Left renal pelvis (tissue), 4 donors: ENCODE results near the gene FRMD4B. TPM values are rescaled to one million over a fixed set of nuclear protein-coding genes. Genes with fewer than 3 reads are reported as not detected.
"Not testable (repeated sequence)": the region's sequence is repeated elsewhere in the genome, so short reads cannot be mapped to it uniquely, and the experiment has no call there.

Experiments
- DNase-seq, 4 donors: peaks; one replicate each; pipeline ENCODE4 v3.0.0-alpha.2; 2013; ENCODE audit warnings: low read depth in 4 of 4, low spot score in 3 of 4
- polyA plus RNA-seq, 4 donors: library from polyadenylated mRNA; unstranded; fragments of 120-200 nt; gene quantifications; one replicate each; pipeline ENCODE4 v1.2.1, GENCODE V29; 2013; ENCODE audit not compliant: insufficient read length in 4 of 4

FRMD4B gene
- polyA plus RNA-seq, 4 donors = 13.0 to 46.8 (median 43.3) TPM

DNA sequence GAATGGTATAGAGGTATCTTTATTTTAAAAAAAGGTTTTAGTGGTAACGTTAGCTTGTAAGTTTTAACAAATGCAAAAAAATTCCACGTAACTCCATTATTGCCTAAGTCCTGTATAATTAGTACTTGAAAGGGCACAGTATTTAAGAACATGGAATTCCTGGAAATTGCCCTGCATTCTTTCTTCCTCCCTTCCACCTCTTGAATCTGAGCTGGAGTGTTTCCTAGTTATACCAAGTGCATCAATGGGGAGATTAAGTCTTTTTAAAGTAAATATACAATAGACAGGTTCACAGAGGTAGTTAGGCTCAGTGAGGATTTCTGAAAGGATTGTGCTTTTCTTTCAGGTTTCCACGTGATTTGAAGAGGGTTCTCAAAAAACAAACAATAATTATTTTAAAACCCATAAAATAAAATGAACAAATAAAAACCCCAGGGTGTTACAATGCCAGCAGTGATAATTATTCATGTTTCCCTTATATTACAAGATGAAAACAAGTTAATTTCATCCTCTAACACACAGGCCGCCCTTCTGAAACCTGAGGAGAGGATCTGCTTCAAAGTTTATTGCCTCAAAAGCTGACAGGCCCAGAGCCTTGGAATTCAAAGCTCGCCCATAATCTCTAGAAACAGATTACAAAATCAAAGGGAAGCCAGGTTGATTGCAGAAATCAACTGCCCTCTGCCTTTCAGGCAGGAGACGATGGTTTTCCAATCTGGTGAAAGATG lies 134.6 kb downstream of the FRMD4B start:
- no peak for DNase-seq

DNA sequence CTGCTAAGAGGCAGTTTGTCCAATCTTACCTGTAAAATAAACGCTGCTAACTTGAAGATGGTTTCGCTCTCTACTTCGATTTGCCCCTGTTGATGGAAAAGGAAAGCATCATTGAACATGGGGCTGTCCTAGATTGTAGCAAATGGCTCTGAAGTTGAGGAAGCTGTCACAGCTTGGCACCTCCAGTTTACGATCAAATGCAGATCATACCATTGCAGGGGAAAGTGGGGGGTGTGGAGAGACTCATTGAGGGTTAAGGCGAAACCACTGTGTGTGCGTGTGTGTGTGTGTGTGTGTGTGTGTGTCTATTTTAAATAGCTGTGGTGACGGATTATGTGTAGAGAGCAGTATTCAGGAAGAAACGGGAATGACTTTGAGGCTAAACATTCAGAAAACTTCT lies 135.9 kb downstream of the FRMD4B start:
- peak in 2 of 4 donors; percentile 70 to 82 for DNase-seq

DNA sequence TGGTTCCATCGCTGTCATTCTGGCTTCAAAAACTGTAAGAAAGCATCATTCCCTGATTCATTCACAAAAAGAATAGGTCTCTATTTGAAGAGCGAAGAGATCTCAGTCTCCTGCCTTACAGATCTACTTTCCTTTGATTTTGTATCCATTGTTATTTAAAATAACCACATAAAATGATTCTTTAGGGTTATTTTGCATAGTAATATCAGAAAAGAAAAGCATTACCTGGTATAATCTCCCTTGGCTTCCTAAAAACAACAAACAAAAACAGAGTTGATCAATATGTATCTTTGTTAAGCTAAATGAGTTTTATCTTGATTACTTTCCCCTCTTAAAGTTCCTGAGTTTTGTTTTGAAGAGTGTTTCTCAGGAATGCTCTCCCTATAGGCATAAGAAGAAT lies 136.9 kb downstream of the FRMD4B start:
- no peak for DNase-seq

DNA sequence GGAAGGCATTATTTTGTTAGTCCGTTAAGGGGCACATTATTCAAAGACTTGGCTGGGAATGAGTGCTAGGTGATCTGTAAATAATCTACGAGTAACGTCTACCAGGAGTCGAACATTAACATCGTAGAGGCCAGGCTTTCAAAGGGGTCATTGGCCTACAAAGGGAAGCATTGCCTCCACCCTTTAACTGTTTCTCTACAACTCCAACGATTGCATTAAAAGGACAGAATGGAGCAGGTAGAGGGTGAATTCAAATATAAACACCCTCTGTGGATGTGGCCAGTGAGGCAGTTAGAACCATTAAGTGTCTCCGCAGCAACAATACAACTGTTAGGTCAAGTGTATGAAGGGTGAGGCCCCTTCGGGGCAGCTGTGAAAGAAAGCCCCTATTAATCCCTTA lies 137.5 kb downstream of the FRMD4B start:
- peak in 1 of 4 donors; percentile 51 for DNase-seq

DNA sequence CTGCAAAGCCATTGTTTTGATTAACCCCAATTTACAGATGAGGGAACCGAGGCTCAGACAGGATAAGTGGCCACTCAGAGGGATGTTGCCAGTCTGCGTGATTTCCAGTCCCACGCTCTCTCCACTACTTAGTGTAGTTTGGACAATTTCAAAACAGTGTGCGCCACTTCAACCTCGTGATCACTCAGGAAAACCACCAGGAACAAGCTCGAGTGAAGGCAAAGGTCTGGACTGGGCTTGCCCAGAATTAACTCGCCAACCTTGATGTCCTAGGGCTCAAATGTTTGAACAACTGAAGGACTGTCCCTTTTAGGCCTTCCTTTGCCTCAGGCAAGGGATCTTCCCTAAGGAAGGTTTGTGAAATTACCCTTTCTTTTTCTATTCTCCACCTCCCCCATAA lies 139.3 kb downstream of the FRMD4B start:
- DNase-seq = no peak

DNA sequence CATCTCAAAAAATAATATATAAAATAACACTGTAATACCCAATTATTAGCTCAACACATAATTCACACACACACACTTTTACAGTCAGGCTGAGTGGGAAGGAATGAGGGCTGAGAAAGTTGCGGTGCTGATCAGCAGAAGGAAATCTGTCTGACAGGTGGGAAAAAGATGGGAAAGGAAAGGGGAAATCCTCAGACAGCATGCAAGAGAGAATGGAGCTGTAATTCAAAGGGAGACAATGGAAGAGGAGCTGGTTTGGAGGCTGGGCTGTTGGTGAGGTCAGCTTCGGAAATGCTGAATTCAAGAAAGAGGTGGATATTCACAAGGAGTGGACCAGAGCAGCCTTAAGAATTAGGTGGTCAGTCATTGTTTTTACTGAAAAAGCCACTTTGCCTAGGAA lies 141.8 kb downstream of the FRMD4B start:
- no peak for DNase-seq

DNA sequence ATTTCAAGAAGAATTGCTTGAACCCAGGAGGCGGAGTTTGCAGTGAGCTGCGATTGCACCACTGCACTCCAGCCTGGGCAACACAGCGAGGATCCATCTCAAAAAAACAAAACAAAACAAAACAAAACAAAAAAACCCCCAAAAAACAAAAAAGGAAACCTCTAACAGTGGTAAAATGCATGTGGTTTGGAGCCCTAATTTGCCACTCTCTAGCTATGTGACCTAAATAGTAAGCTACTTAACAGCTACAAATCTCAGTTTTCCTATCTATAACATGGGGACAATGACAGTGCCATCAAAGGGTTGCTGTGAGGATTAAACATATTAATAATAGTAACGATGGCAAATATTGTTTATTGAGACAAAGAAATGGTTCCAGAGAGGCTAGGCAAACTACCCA lies 144.1 kb downstream of the FRMD4B start:
- no peak for DNase-seq

DNA sequence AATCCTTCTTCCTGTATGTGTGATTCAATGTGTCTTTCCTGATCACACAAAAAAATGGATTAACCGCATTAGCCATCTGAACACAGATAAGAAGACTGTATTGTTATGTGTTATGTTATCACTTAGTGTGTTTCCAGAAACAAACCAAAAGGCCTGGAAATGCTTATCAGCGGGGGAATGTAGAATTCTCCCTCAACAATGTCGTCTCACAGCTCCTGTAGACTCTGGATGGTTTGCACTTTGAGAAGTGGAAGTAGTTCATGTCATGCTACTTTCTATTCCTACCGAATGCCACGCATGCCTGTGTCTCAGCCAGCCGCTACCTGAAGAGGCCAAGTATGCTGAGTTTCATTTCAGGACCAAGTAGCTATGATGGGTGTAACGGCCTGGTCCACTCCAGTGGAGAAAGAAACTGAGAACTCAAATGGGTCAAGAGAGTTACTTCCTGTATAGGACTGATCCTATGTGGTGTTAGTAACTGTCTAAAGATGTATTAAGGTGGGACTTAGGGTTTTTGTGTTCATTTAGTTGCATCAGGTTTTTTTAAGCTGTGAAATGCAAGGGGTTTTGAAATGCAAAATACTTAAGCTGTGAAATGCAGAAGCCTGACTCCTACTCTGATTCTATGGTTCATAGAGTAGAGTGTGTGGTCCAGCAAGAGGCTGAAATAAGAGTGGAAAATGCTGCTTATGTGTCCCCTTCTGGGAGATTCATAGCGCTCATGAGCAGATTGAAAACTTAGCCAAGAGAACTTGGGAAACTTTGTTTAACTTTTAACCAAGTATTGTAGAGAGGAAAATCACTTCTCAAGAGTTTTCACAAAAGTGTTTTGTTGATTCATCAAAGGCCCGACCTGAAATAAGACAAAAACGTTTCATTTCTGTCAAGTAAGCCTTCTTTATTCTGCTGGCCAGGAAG lies 145.0 kb downstream of the FRMD4B start:
- DNase-seq = no peak

DNA sequence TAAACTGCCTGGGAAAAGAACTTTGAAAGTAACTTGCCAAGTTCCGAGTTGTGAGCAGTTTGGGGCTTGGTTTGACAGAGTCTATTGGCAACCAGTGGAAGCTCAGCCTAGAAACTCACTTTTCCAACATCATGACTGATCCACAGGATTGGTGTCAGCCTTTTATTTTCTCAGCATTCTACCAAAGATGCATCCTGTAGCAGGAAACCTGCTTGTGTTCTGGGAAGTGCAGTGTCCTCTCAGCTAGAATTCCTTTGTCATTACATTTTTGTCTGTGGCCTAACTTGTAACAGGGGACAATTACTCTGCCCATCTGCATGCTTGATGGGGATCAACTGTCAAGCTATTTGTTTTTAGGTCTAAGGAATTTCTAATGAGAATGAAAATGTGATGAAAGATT lies 146.8 kb downstream of the FRMD4B start:
- DNase-seq = no peak

DNA sequence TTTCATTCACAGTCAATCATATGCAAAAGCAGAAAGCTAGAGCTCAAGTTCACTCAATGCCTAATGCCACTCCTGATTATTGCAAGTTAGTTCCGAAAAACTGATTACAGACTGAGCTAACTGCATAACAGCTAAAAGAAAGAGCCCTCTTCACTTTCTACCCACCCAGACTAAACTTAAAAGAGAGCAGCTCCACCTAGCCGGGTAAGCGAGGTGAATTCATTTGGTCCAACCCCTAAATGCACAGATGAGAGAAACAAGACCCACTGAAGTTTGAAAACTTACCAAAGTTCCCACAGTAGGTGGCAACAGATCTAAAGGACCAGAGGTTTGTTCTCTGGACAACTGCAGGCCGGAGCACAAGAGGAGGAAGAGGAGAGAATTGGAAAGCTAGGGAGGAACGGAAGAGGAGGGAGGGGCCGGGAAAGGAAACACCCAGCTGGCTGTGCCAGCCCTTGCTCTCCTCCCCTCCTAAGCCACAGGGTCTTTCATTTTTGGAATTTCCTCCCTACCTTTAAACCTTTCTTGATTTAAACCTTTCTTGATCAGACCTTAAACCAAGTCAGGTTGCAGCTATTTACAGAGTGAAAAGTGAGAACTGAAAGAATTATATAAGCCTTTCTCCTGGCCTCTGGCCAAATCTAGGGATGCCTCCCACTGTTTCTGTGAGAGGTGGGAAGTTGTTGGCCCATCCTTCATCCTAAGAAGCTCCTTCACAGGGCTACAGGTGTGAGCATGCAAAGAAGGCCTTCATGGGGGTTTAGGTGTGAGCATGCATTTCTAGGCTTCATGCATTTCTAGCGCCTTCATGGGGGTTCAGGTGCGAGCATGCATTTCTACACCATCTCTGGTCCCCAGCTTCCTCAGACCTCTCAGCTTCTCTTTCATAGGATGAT lies 148.8 kb downstream of the FRMD4B start:
- no peak for DNase-seq

DNA sequence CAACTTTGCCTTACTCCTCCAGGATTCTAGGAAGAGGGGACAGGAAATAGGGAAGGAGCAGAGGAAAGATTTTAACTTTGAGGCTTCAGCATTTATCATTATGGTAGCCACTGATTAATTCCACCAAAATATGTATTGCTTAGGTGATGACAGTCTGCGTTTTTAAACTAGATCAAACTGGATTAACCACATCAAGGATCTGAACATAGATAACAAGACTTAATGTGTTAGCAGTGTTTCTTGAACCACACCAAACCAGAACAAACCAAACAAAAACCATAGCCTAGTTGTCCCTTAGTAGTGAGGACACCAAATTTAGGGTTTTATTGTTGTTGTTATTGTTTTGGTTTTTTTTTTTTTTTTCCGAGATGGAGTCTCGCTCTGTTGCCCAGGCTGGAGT lies 150.0 kb downstream of the FRMD4B start:
- DNase-seq = no peak

DNA sequence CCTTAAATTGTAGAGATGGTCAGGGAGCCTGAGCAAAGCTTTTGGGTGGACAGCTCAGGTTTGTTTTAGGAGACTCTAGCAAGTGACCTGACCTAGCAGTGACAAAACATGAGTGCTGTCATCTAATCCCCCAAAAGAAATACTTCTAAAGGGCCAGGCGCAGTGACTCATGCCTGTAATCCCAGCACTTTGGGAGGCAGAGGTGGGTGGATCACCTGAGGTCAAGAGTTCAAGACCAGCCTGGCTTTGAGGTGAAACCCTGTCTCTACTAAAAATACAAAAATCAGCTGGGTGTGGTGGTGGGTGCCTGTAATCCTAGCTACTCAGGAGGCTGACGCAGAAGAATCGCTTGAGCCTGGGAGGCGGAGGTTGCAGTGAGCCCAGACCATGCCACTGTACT lies 150.7 kb downstream of the FRMD4B start:
- not testable (repeated sequence) for DNase-seq

DNA sequence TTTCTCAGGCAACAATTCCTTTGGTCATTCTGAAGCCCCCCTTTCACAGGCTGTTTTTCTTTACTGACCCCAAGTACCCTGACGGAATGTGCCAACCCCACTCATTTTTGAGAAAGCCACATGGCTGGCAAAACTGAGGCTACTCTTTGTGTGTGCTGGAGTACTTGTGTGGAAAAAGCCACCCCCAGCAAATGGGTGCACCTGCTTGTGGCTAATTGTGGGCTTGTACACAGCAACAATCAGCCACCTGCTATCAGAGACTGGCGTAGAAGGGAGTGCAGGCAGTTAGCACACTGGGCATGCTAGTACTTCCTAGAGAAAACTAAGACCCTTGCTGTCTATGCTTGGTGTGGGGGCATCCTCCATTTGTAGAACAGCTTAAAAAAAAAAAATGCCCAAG lies 153.4 kb downstream of the FRMD4B start:
- DNase-seq = no peak

DNA sequence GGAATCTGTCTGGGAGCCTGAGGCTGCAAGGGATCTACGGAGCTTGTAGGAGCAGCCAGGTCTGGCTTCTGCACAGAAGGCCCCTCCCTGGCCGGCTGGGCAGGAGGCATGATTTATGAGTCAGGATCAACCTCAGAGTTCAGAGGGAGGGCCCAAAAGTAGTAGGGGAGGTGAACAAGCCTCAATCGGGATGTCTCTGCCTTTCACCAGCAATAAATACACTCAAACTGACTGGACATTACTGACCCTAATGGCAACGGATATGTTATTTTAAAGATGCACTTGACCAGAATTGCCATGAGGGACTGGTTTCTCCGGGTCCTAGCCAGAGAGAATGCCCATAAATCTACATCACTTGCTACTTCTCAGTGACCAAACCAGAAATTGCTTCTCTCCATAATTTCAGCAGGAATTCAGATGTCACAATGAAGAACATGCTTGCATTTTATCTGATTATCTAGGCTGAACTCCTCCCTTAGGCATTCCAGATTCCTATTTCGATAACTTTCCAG lies 153.9 kb downstream of the FRMD4B start:
- DNase-seq = no peak

DNA sequence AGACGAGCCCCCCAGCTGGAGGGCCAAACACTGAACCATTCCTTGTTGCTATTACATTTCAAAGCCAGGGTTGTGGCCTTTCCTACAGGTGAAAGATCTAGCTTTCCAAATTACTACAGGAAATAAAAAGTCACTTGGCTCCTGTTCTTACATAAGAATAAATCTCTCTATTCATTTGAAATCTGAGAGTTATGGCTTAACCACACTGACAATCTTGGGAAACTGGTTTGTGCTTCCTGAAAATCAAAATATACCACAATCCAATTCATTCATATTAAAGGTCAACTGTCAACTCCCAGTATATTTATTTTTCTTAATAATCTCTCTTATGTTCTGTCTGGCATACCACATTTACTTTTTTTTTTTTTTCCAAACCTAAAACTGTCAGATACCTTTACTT lies 159.8 kb downstream of the FRMD4B start:
- DNase-seq = no peak

DNA sequence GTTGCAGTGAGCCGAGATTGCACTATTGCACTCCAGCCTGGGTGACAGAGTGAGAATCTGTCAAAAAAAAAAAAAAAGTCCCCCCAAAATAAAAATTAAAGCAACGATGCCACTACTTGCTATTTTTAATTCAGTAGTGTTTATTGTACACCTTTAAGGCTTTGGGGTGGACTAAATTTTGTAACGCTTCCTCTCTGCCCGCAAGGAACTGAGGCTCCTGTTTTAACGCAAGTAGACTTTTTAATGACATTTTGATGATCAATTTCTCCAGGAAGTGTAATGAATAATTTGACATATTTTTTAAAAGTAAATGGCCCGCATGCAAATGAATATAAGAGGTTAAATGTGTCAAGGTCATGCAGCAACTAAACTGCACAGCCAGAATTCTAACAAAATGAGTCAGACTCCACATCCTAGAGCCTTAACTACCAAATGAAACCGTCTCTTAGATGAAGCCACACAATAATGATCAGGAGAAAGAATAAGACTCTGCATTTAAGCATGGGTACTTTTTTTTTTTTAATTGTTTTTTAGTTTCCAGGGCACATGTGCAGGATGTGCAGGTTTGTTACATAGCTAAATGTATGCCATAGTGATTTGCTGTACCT lies 166.7 kb downstream of the FRMD4B start:
- DNase-seq = no peak

DNA sequence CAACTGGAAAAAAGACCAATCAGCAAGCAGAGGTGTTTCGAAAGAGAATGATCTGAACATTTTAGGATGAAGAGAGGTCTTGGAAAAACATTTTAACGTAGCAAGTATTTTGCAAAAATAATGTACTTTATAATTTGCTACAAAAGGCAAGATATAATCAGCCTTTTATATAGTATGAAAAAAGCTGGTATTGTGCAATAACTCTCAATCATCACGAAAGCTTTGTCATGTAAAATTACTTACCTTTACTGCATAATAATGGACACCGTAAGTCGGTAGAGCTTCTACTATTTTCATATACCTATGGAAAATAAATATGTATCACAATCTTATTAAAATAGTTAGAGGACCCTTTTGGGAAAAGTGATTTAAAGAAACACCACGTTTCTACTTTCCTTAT lies 167.8 kb downstream of the FRMD4B start:
- DNase-seq = no peak

DNA sequence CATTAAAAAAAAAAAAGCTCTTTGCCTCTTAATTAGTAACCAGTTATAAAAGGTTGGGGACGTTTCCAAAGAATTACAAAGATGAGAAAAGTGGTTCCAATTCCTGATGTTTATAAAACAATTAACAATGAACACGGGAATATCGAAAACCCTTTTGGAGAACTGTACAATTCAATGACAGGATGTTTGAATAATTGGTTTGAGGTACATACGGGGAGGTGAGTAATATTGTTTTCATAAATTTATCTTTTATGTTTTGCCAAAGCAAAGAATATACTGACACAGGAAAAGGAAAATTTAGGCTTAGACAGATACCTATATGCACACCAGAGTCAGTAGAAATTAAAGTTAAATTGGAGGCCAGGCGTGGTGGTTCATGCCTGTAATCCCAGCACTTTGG lies 168.9 kb downstream of the FRMD4B start:
- DNase-seq = no peak

DNA sequence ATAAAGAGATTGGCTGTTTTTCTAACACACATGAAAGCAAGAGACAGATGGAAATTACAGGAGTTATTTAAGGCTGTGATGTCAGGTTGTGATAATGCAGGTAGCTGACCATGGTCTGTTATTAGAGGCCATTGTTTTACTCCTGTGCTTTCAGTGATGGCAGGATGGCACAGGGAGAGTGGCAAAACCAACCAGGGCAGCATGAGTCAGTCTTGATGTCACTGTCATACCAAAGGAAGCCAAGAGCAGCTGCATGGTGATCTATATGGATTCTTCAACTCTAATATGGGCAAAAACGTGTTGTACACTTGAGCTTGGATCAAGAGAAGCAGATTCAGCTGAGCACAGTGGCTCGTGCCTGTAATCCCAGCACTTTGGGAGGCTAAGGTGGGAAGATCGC lies 171.6 kb downstream of the FRMD4B start:
- no peak for DNase-seq

DNA sequence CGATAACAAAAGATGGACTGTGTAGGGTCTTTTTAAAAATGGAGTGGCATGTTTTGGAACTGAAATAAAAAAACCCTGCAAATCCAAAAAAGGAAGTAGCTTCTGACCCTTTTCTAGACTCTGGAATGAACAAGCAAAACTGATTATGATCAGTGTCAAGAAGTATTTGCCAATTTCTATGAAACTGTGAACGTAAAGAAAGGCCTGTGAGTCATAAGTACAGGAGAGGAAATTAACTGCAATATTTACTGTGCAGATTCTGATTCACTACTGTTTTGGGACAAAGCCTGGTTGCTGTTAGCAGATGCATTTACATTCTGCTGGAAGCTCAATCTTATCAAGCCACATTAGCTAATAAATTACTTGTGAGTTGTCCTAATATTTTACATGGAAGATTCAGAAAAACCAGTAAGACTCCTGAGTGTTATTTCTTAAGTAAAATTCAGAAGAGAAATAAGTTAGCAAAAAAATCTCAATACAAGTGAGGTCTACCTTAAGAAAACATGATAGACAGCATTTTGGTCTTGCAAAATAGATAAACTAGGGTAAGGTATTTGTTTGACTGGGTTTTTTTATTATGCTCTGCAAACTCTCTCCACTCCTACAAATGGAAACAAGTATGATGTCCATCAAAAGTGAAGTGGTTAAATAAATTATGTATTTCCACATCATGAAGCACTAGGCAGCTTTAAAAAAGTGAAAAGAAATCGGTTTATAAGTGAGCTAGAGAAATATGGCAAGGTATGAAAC lies 173.3 kb downstream of the FRMD4B start:
- DNase-seq = no peak
